Measurements from ENCODE around the gene SLC38A3.
"Not testable (repeated sequence)": the region's sequence is repeated elsewhere in the genome, so short reads cannot be mapped to it uniquely, and the experiment has no call there.

Gene SLC38A3

GRCh38 chr3:50208677-50209344, 3.7 kb downstream of the SLC38A3 start:
- no peak for DNase-seq (ENCODE audit: low read depth, low spot score)
- no peak overlapping the region for H3K27ac ChIP-seq
- TF ChIP-seq POLR2AphosphoS5 (IDR thresholded peaks at IDR 0.05; ENCODE audit: borderline replicate concordance, low read depth, low read length) (no peak), EZH2 (IDR thresholded peaks at IDR 0.05) (no peak), FOXP2 (optimal IDR thresholded peaks at IDR 0.05; ENCODE audit: control extremely low read depth, extremely low read length, insufficient read depth) (no peak)
- H3K9me3 ChIP-seq (ENCODE audit: low read depth, low read length) = no peaks in the 10 kb centered on the region
- no peaks in the 10 kb centered on the region for H3K36me3 ChIP-seq (ENCODE audit: insufficient read depth, low read length)
- H3K9ac ChIP-seq (ENCODE audit: insufficient read length) = no peak overlapping the region
- H3K4me3 ChIP-seq = no peak overlapping the region

- TF ChIP-seq POLR2AphosphoS5 (IDR thresholded peaks at IDR 0.05; ENCODE audit: borderline replicate concordance, low read depth, low read length) = no peak
- no peak for TF ChIP-seq FOXP2 (optimal IDR thresholded peaks at IDR 0.05; ENCODE audit: control extremely low read depth, extremely low read length, insufficient read depth)
- TF ChIP-seq EZH2 (IDR thresholded peaks at IDR 0.05) = no peak
- Histone ChIP-seq H3K4me3 (no peak overlapping the region), H3K36me3 (ENCODE audit: insufficient read depth, low read length) (no peaks in the 10 kb centered on the region), H3K9me3 (ENCODE audit: low read depth, low read length) (no peaks in the 10 kb centered on the region), H3K9ac (ENCODE audit: insufficient read length) (no peak overlapping the region), H3K27ac (no peak overlapping the region)
- no peak for DNase-seq (ENCODE audit: low read depth, low spot score)
These were observed 5.1 kb downstream of the SLC38A3 start for GRCh38 chr3:50210176-50210509.

GRCh38 chr3:50210510-50211367, 5.7 kb downstream of the SLC38A3 start:
- no peak for DNase-seq (ENCODE audit: low read depth, low spot score)
- H3K4me3 ChIP-seq = no peak overlapping the region

GRCh38 chr3:50211368-50211717, 6.3 kb downstream of the SLC38A3 start:
- DNase-seq (ENCODE audit: low read depth, low spot score); H3K9ac ChIP-seq (ENCODE audit: insufficient read length); H3K9me3 ChIP-seq (ENCODE audit: low read depth, low read length); H3K27ac ChIP-seq; H3K4me3 ChIP-seq; H3K36me3 ChIP-seq (ENCODE audit: insufficient read depth, low read length): not testable (repeated sequence)

More at GRCh38 chr3:50210510-50211367, 5.7 kb downstream of the SLC38A3 start:
- Histone ChIP-seq H3K9me3 (ENCODE audit: low read depth, low read length) (no peaks in the 10 kb centered on the region), H3K36me3 (ENCODE audit: insufficient read depth, low read length) (no peaks in the 10 kb centered on the region), H3K9ac (ENCODE audit: insufficient read length) (no peak overlapping the region), H3K27ac (no peak overlapping the region)
- TF ChIP-seq EZH2 (IDR thresholded peaks at IDR 0.05) (no peak), FOXP2 (optimal IDR thresholded peaks at IDR 0.05; ENCODE audit: control extremely low read depth, extremely low read length, insufficient read depth) (no peak), POLR2AphosphoS5 (IDR thresholded peaks at IDR 0.05; ENCODE audit: borderline replicate concordance, low read depth, low read length) (no peak)

GRCh38 chr3:50211930-50212329, 6.9 kb downstream of the SLC38A3 start:
- Histone ChIP-seq H3K27ac (no peak overlapping the region), H3K36me3 (ENCODE audit: insufficient read depth, low read length) (no peaks in the 10 kb centered on the region), H3K9ac (ENCODE audit: insufficient read length) (no peak overlapping the region), H3K9me3 (ENCODE audit: low read depth, low read length) (no peaks in the 10 kb centered on the region), H3K4me3 (no peak overlapping the region)
- no peak for DNase-seq (ENCODE audit: low read depth, low spot score)
- no peak for TF ChIP-seq EZH2 (IDR thresholded peaks at IDR 0.05)
- no peak for TF ChIP-seq POLR2AphosphoS5 (IDR thresholded peaks at IDR 0.05; ENCODE audit: borderline replicate concordance, low read depth, low read length)
- no peak for TF ChIP-seq FOXP2 (optimal IDR thresholded peaks at IDR 0.05; ENCODE audit: control extremely low read depth, extremely low read length, insufficient read depth)

- no peak for TF ChIP-seq FOXP2 (optimal IDR thresholded peaks at IDR 0.05; ENCODE audit: control extremely low read depth, extremely low read length, insufficient read depth)
- no peak for TF ChIP-seq POLR2AphosphoS5 (IDR thresholded peaks at IDR 0.05; ENCODE audit: borderline replicate concordance, low read depth, low read length)
- TF ChIP-seq EZH2 (IDR thresholded peaks at IDR 0.05) = no peak
- Histone ChIP-seq H3K9ac (ENCODE audit: insufficient read length) (no peak overlapping the region), H3K4me3 (no peak overlapping the region), H3K36me3 (ENCODE audit: insufficient read depth, low read length) (no peaks in the 10 kb centered on the region), H3K27ac (no peak overlapping the region), H3K9me3 (ENCODE audit: low read depth, low read length) (no peaks in the 10 kb centered on the region)
- no peak for DNase-seq (ENCODE audit: low read depth, low spot score)
These were observed 7.4 kb downstream of the SLC38A3 start for GRCh38 chr3:50212502-50212901.

- Histone ChIP-seq H3K27ac (no peak overlapping the region), H3K9me3 (ENCODE audit: low read depth, low read length) (no peaks in the 10 kb centered on the region), H3K4me3 (no peak overlapping the region), H3K9ac (ENCODE audit: insufficient read length) (no peak overlapping the region), H3K36me3 (ENCODE audit: insufficient read depth, low read length) (no peaks in the 10 kb centered on the region)
- DNase-seq (ENCODE audit: low read depth, low spot score) = no peak
- TF ChIP-seq EZH2 (IDR thresholded peaks at IDR 0.05) (no peak), FOXP2 (optimal IDR thresholded peaks at IDR 0.05; ENCODE audit: control extremely low read depth, extremely low read length, insufficient read depth) (no peak), POLR2AphosphoS5 (IDR thresholded peaks at IDR 0.05; ENCODE audit: borderline replicate concordance, low read depth, low read length) (no peak)
These were observed 7.9 kb downstream of the SLC38A3 start for GRCh38 chr3:50212971-50213370.

- DNase-seq (ENCODE audit: low read depth, low spot score) = no peak
- Histone ChIP-seq H3K27ac (no peak overlapping the region), H3K9me3 (ENCODE audit: low read depth, low read length) (no peaks in the 10 kb centered on the region)
These were observed 8.3 kb downstream of the SLC38A3 start for GRCh38 chr3:50213373-50213772.

More at GRCh38 chr3:50213373-50213772, 8.3 kb downstream of the SLC38A3 start:
- H3K4me3 ChIP-seq = no peak overlapping the region
- H3K9ac ChIP-seq (ENCODE audit: insufficient read length) = no peak overlapping the region
- TF ChIP-seq FOXP2 (optimal IDR thresholded peaks at IDR 0.05; ENCODE audit: control extremely low read depth, extremely low read length, insufficient read depth) (no peak), POLR2AphosphoS5 (IDR thresholded peaks at IDR 0.05; ENCODE audit: borderline replicate concordance, low read depth, low read length) (no peak), EZH2 (IDR thresholded peaks at IDR 0.05) (no peak)
- no peaks in the 10 kb centered on the region for H3K36me3 ChIP-seq (ENCODE audit: insufficient read depth, low read length)
